ENCODE measurements around the gene CCL14.

GRCh38 chr17:36000732-36001109 lies 14.2 kb upstream of the CCL14 start:
- no peak for TF ChIP-seq CTCF (IDR thresholded peaks at IDR 0.05; ENCODE audit: low read length)
- no peak for TF ChIP-seq EZH2 (optimal IDR thresholded peaks at IDR 0.05; ENCODE audit: low read depth, low read length)
- TF ChIP-seq EZH2phosphoT487 (IDR thresholded peaks at IDR 0.05; ENCODE audit: low read length), result no peak
